SU-DHL-6 (cell line): ENCODE measurements around the gene GMNC.

ENCODE experiments used
- H2AFZ ChIP-seq: fragments of 200-600 bp; sonication (generic); 2 replicates; pipeline ENCODE4 v1.6.1; 2014; ENCODE audit warnings: low read depth, mild to moderate bottlenecking, moderate library complexity, mixed read lengths, antibody characterized with exemption, low read length; ENCODE audit not compliant: severe bottlenecking
- H3F3A ChIP-seq: fragments of 200-600 bp; shearing (Covaris generic); 2 replicates; pipeline ENCODE4 v1.6.0; 2016; ENCODE audit warnings: antibody characterized with exemption, mild to moderate bottlenecking; ENCODE audit not compliant: insufficient read depth
- H3K27ac ChIP-seq: fragments of 200-600 bp; sonication (generic); 2 replicates; pipeline ENCODE4 v1.5.1; 2016; ENCODE audit warnings: low read depth, mild to moderate bottlenecking, low read length, moderate library complexity, mixed read lengths
- H3K27me3 ChIP-seq: fragments of 200-600 bp; sonication (generic), shearing (Covaris generic); 2 replicates; pipeline ENCODE4 v1.6.0; 2014; ENCODE audit warnings: mild to moderate bottlenecking, low read length
- H3K36me3 ChIP-seq: fragments of 200-600 bp; sonication (generic); 2 replicates; pipeline ENCODE4 v1.6.1; 2014; ENCODE audit warnings: mild to moderate bottlenecking, low read length, mixed read lengths
- H3K4me2 ChIP-seq: fragments of 300-600, 200-600 bp; shearing (Covaris generic), sonication (generic); 2 replicates; pipeline ENCODE4 v1.6.0; 2014; ENCODE audit warnings: low read length, low read depth, mild to moderate bottlenecking; ENCODE audit not compliant: poor library complexity, severe bottlenecking
- H3K4me3 ChIP-seq: fragments of 200-600 bp; sonication (generic); 2 replicates; pipeline ENCODE4 v1.5.1; 2014; ENCODE audit warnings: antibody characterized with exemption, low read length, mild to moderate bottlenecking, mixed read lengths; ENCODE audit not compliant: insufficient read depth, poor library complexity, severe bottlenecking
- H3K79me2 ChIP-seq: fragments of 200-600 bp; sonication (generic); 2 replicates; pipeline ENCODE4 v1.6.1; 2014; ENCODE audit warnings: mild to moderate bottlenecking, low read length, moderate library complexity; ENCODE audit not compliant: insufficient read depth
- H3K9ac ChIP-seq: fragments of 200-600 bp; sonication (generic); 2 replicates; pipeline ENCODE4 v1.7.0; 2014; ENCODE audit warnings: mild to moderate bottlenecking, low read length
- H3K9me2 ChIP-seq: fragments of 200-600 bp; sonication (generic); replicated peaks from 2 replicates; pipeline ENCODE4 v1.6.1; 2014; ENCODE audit warnings: low read length; ENCODE audit not compliant: insufficient read depth
- H3K9me3 ChIP-seq: fragments of 200-600 bp; sonication (generic); 2 replicates; pipeline ENCODE4 v1.6.1; 2014; ENCODE audit warnings: low read length, mixed read lengths; ENCODE audit not compliant: insufficient read depth
- H4K20me1 ChIP-seq: fragments of 200-600 bp; sonication (generic); 2 replicates; pipeline ENCODE4 v1.6.1; 2014; ENCODE audit warnings: low read depth, mild to moderate bottlenecking, antibody characterized with exemption, low read length, moderate library complexity, mixed read lengths
- CTCF ChIP-seq: fragments of 200-600 bp; sonication (generic); IDR thresholded peaks from one replicate; pipeline ENCODE4 v1.5.1; 2017; ENCODE audit warnings: antibody characterized with exemption, mild to moderate bottlenecking, low read length, moderate library complexity; ENCODE audit not compliant: insufficient read depth, poor library complexity, severe bottlenecking
- EZH2phosphoT487 ChIP-seq: fragments of 200-600 bp; sonication (generic), shearing (Covaris generic); conservative IDR thresholded peaks from 2 replicates; pipeline ENCODE4 v1.6.1; 2018; ENCODE audit warnings: mild to moderate bottlenecking, antibody characterized with exemption, low read length, moderate library complexity, mixed read lengths

GMNC gene

DNA sequence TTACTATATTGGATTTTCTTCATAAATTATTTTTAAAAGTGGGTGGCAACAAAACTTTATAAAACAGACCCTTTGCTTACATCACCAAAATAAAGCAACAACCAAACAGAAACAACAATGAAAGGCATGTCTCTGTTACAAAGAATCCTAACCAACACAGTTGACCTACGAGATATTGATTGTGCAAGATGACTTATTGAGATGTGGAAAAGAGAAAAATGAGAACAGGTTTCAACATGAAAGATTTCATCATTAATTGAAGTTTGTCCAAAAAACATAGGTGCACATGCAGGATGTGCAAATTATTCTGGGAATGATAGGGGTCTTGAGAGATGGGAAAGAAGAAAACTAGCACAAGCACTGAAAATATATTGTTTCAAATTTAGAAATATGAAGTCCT, 9.0 kb downstream of the GMNC start:
- no peak for TF ChIP-seq CTCF
- TF ChIP-seq EZH2phosphoT487 = no peak
- Histone ChIP-seq H3K27ac (no peak overlapping the region), H4K20me1 (no peaks in the 10 kb centered on the region), H3K36me3 (no peaks in the 10 kb centered on the region), H3K27me3 (no peaks in the 10 kb centered on the region), H3K9ac (no peak overlapping the region), H3K4me2 (no peak overlapping the region), H3K79me2 (no peaks in the 10 kb centered on the region), H3K9me3 (no peaks in the 10 kb centered on the region), H3F3A (no peaks in the 10 kb centered on the region), H2AFZ (no peak overlapping the region), H3K9me2 (no peaks in the 10 kb centered on the region), H3K4me3 (no peak overlapping the region)

GRCh38 chr3:190849607-190850006, 12.9 kb downstream of the GMNC start:
- Histone ChIP-seq H3K79me2 (no peaks in the 10 kb centered on the region), H3K9me3 (no peaks in the 10 kb centered on the region), H3F3A (no peaks in the 10 kb centered on the region), H3K9me2 (no peaks in the 10 kb centered on the region), H4K20me1 (no peaks in the 10 kb centered on the region), H3K9ac (no peak overlapping the region), H3K27ac (no peak overlapping the region), H3K4me2 (no peak overlapping the region), H3K27me3 (no peaks in the 10 kb centered on the region), H3K4me3 (no peak overlapping the region), H3K36me3 (no peaks in the 10 kb centered on the region), H2AFZ (no peak overlapping the region)
- TF ChIP-seq CTCF (no peak), EZH2phosphoT487 (no peak)

DNA sequence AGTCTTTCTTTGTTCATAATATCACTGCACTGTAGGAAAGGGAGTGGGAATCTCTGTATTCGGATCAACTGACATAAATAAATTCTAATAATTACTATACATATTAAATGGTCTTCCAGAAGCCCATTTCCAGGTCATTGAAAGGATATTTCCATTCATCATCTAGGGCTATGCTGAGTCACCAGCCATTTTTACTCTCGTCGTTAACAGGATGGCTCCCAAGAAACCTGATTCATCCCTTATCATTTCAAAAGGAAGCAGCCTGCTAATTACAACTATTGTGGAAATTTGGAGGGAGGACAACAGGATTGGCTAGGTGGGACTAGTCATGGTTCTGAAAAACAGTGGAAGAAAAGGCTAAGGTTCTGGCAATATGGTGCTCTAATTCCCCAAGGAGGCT, 13.6 kb downstream of the GMNC start:
- no peaks in the 10 kb centered on the region for H3K79me2 ChIP-seq
- H4K20me1 ChIP-seq = no peaks in the 10 kb centered on the region
- no peak for TF ChIP-seq EZH2phosphoT487
- no peak for TF ChIP-seq CTCF
- H3F3A ChIP-seq = no peaks in the 10 kb centered on the region
- no peak overlapping the region for H3K27ac ChIP-seq
- no peaks in the 10 kb centered on the region for H3K9me3 ChIP-seq
- no peak overlapping the region for H2AFZ ChIP-seq
- H3K27me3 ChIP-seq = no peaks in the 10 kb centered on the region
- H3K4me2 ChIP-seq = no peak overlapping the region
- H3K9me2 ChIP-seq = no peaks in the 10 kb centered on the region
- no peaks in the 10 kb centered on the region for H3K36me3 ChIP-seq
- no peak overlapping the region for H3K4me3 ChIP-seq
- H3K9ac ChIP-seq = no peak overlapping the region

GRCh38 chr3:190847436-190847835, 15.1 kb downstream of the GMNC start:
- Histone ChIP-seq H3K27me3 (no peaks in the 10 kb centered on the region), H3K4me3 (no peak overlapping the region), H3K4me2 (no peak overlapping the region), H3K27ac (no peak overlapping the region), H3F3A (no peaks in the 10 kb centered on the region), H3K9me3 (no peaks in the 10 kb centered on the region), H3K36me3 (no peaks in the 10 kb centered on the region), H3K9me2 (no peaks in the 10 kb centered on the region), H3K9ac (no peak overlapping the region), H3K79me2 (no peaks in the 10 kb centered on the region), H2AFZ (no peak overlapping the region), H4K20me1 (no peaks in the 10 kb centered on the region)
- no peak for TF ChIP-seq EZH2phosphoT487
- no peak for TF ChIP-seq CTCF
